NCI-H1694 treated with DMSO at 0.1 percent for 48 hours (cell line): ENCODE measurements around the gene DGKA.
A peak's percentile ranks its signal among the peaks of the same experiment; 100 is the strongest.
"Not testable (repeated sequence)": the region's sequence is repeated elsewhere in the genome, so short reads cannot be mapped to it uniquely, and the experiment has no call there.

Source experiments
- DNase-seq: peaks from one replicate; lab custom pipeline; 2025; lab: John Stamatoyannopoulos, UW

DGKA gene

GRCh38 chr12:55996715-55997534 lies 66.0 kb downstream of the DGKA start, which contains the start of gene SUOX:
TSS of gene SUOX (plus strand) at chr12:55997276. CDS start at chr12:56002222, 4,946 bp downstream.
- peak; percentile 61 for DNase-seq

GRCh38 chr12:55997535-55997859 lies 66.5 kb downstream of the DGKA start:
- no peak for DNase-seq

GRCh38 chr12:55999522-55999921 lies 68.6 kb downstream of the DGKA start:
- DNase-seq, result not testable (repeated sequence)

- not testable (repeated sequence) for DNase-seq
Measured at GRCh38 chr12:55999999-56000540, 69.1 kb downstream of the DGKA start.

GRCh38 chr12:56001487-56002100 lies 70.6 kb downstream of the DGKA start:
- DNase-seq, result no peak

GRCh38 chr12:56003376-56003775 lies 72.4 kb downstream of the DGKA start:
- DNase-seq, result not testable (repeated sequence)
